NT2/D1 (cell line): ENCODE measurements around the gene FRMD3.

ENCODE experiments used
- SUZ12 ChIP-seq: IDR thresholded peaks from 2 replicates; pipeline ENCODE4 v1.6.1; 2011; ENCODE audit not compliant: insufficient read length, insufficient read depth; ENCODE audit errors: extremely low read depth
- YY1 ChIP-seq: IDR thresholded peaks from 2 replicates; pipeline ENCODE4 v1.6.1; 2011; ENCODE audit not compliant: insufficient read length, insufficient read depth
- ZNF274 ChIP-seq: IDR thresholded peaks from 2 replicates; pipeline ENCODE4 v1.6.1; 2011; ENCODE audit warnings: mild to moderate bottlenecking, low read depth, low read length

- TF ChIP-seq SUZ12 (no peak), YY1 (no peak), ZNF274 (no peak)
Observed at GRCh38 chr9:83342006-83342405, 196.2 kb downstream of the FRMD3 start.
